HepG2 (cell line): Measurements from ENCODE around the gene TMEM271. TPM values are rescaled to one million over a fixed set of nuclear protein-coding genes. Genes with fewer than 3 reads are reported as not detected.

Source experiments
- ATAC-seq: fragments of 200-7000 bp; cut with Tn5 transposase; 3 replicates; pipeline ENCODE4 v1.9.1; 2020; ENCODE audit warnings: mild to moderate bottlenecking, moderate library complexity
- BruUV-seq: library from RNA; stranded (reverse); fragments of 400-500 nt; replicated peaks from 2 replicates; lab custom pipeline; 2021; lab: Mats Ljungman, UMichigan
- CTCF ChIA-PET: fragments of 300-600 bp; formaldehyde crosslinking; extraction: SDS; loops from one replicate; lab custom pipeline; 2021; ENCODE audit warnings: low total read pairs, inconsistent platforms, low intra/inter-chr PET ratio; lab: Yijun Ruan, JAX
- POLR2A ChIA-PET: fragments of 350-600 bp; sonication (Branson Sonifier 250); formaldehyde crosslinking; loops from one replicate; lab custom pipeline; 2020; ENCODE audit warnings: antibody characterized with exemption, inconsistent platforms; lab: Yijun Ruan, JAX
- DNase-seq: peaks from one replicate; pipeline ENCODE4 v3.0.0-alpha.2; 2015; ENCODE audit warnings: low spot score
- FAIRE-seq: peaks from 3 replicates; lab custom pipeline; 2011; peaks lifted over from hg19 to GRCh38; lab: Jason Lieb, UNC
- H2AFZ ChIP-seq: one replicate; pipeline ENCODE4 v1.6.1; 2011; ENCODE audit warnings: low read length, inconsistent platforms
- H3K27ac ChIP-seq: fragments of 300-600 bp; 3 replicates; pipeline ENCODE4 v1.8.0; 2011; ENCODE audit warnings: mixed run types, mild to moderate bottlenecking, mixed read lengths, low read length, inconsistent platforms; ENCODE audit not compliant: insufficient read depth; ENCODE audit errors: extremely low read length
- H3K27me3 ChIP-seq, 2 experiments: fragments of 200-600 bp in 1 of 2; 2 replicates in 1 of 2; 3 replicates in 1 of 2; pipeline versions ENCODE4 v1.6.0 to v1.8.0; 2011; ENCODE audit warnings: low read length in 2 of 2, mild to moderate bottlenecking in 2 of 2, moderate library complexity in 2 of 2, inconsistent platforms in 1 of 2; ENCODE audit not compliant: insufficient read depth in 2 of 2, control insufficient read depth in 1 of 2
- H3K36me3 ChIP-seq, 2 experiments: fragments of 200-600 bp in 1 of 2; replicated peaks in 1 of 2; 2 replicates in 1 of 2; 3 replicates in 1 of 2; pipeline versions ENCODE4 v1.5.1 to v1.8.0; 2011; ENCODE audit warnings: low read length in 2 of 2, inconsistent platforms in 1 of 2; ENCODE audit not compliant: insufficient read depth in 2 of 2, control insufficient read depth in 1 of 2
- H3K4me1 ChIP-seq: 2 replicates; pipeline ENCODE4 v1.5.1; 2012; ENCODE audit warnings: low read length, inconsistent platforms; ENCODE audit not compliant: insufficient read depth
- H3K4me2 ChIP-seq: 2 replicates; pipeline ENCODE4 v1.6.0; 2011; ENCODE audit warnings: low read depth, low read length, inconsistent platforms
- H3K4me3 ChIP-seq, 3 experiments: fragments of 200-600 bp in 1 of 3; sonication (generic), shearing (Covaris generic) in 1 of 3; replicated peaks in 1 of 3; 2 replicates each; pipeline ENCODE4 v1.5.1; 2011 to 2016; ENCODE audit warnings: low read length in 3 of 3, inconsistent platforms in 2 of 3, low read depth in 2 of 3, mild to moderate bottlenecking in 2 of 3, control low read depth in 1 of 3, mixed read lengths in 1 of 3; ENCODE audit not compliant: insufficient read depth in 1 of 3
- H3K79me2 ChIP-seq: one replicate; pipeline ENCODE4 v1.6.1; 2011; ENCODE audit warnings: low read length, inconsistent platforms; ENCODE audit not compliant: insufficient read depth
- H3K9ac ChIP-seq: 2 replicates; pipeline ENCODE4 v1.6.0; 2011; ENCODE audit warnings: mild to moderate bottlenecking, low read depth, low read length, inconsistent platforms; ENCODE audit not compliant: insufficient read depth
- H3K9me3 ChIP-seq: 2 replicates; pipeline ENCODE4 v1.5.1; 2012; ENCODE audit warnings: mild to moderate bottlenecking, low read length
- H4K20me1 ChIP-seq: 2 replicates; pipeline ENCODE4 v1.6.0; 2011; ENCODE audit warnings: inconsistent platforms, mild to moderate bottlenecking, low read length, moderate library complexity; ENCODE audit not compliant: insufficient read depth
- KDM1A ChIP-seq: IDR thresholded peaks from 2 replicates; pipeline ENCODE4 v1.6.1; 2016; ENCODE audit warnings: missing compliant biosample characterization
- NR2F1 ChIP-seq, 2 experiments: fragments of 450-650 bp in 1 of 2; formaldehyde crosslinking in 1 of 2; IDR thresholded peaks; 2 replicates each; pipeline versions ENCODE4 v1.5.0 to v1.6.1; 2016 to 2020; ENCODE audit warnings: mild to moderate bottlenecking in 1 of 2, missing compliant biosample characterization in 1 of 2, missing genetic modification reagents in 1 of 2, moderate library complexity in 1 of 2
- PITX1 ChIP-seq: sonication (generic); formaldehyde crosslinking; IDR thresholded peaks from 2 replicates; pipeline ENCODE4 v1.5.1; 2020; ENCODE audit warnings: mild to moderate bottlenecking, missing genetic modification reagents
- RBM39 ChIP-seq: fragments of 200-400 bp; formaldehyde crosslinking; IDR thresholded peaks from one replicate; pipeline ENCODE4 v1.6.1; 2018; ENCODE audit warnings: antibody characterized with exemption, mild to moderate bottlenecking, low read depth, low read length; ENCODE audit not compliant: poor library complexity, severe bottlenecking
- ZNF546 ChIP-seq: sonication (generic); formaldehyde crosslinking; conservative IDR thresholded peaks from 2 replicates; pipeline ENCODE4 v1.8.1; 2023; ENCODE audit warnings: mild to moderate bottlenecking, missing genetic modification reagents
- WGBS: methylation state at CpG from one replicate; pipeline ENCODE4 v1.1.6; 2017; ENCODE audit warnings: low lambda C conversion rate; 5-methylcytosine and 5-hydroxymethylcytosine counted together
- in situ Hi-C: cut with HindIII; loops from 2 replicates; pipeline ENCODE4 v1.10.0; 2017; ENCODE audit warnings: low pct_unique_long_range_greater_than_20kb; ENCODE audit not compliant: extremely low pct_ligation_motif_present
- intact Hi-C: fragments of 100-400 bp; cut with micrococcal nuclease; formaldehyde crosslinking; loops from one replicate; pipeline ENCODE4 v1.10.0; 2022; ENCODE audit not compliant: unreplicated experiment
- polyA plus RNA-seq, 8 experiments: library from polyadenylated mRNA; depleted of rRNA in 3 of 8; stranded (reverse) in 7 of 8; unstranded in 1 of 8; fragments of >200 nt; fragmentation: Illumina TruSeq in 4 of 8; extraction: Trizol in 4 of 8; gene quantifications; 2 replicates each; pipeline versions ENCODE4 v1.2.1 to v1.2.3, GENCODE V29; 2011 to 2016; ENCODE audit warnings: low read depth in 4 of 8, missing spikeins in 1 of 8, mixed read lengths in 1 of 8; ENCODE audit not compliant: insufficient read depth in 1 of 8
- total RNA-seq, 5 experiments: library from RNA; depleted of rRNA; stranded (reverse); fragments of >200 nt; fragmentation: Illumina TruSeq; extraction: Trizol; gene quantifications; 2 replicates each; pipeline ENCODE4 v1.2.3, GENCODE V29; 2016; ENCODE audit warnings: low read depth in 1 of 5
- TF ChIP-seq, protein P1 (sequence below): fragments of 450-650 bp; IDR thresholded peaks from 2 replicates; pipeline ENCODE4 v1.6.1; 2016
- TF ChIP-seq, protein P2 (sequence below): sonication (generic); formaldehyde crosslinking; IDR thresholded peaks from 2 replicates; pipeline ENCODE4 v1.4.0; 2020; ENCODE audit warnings: missing genetic modification reagents, borderline replicate concordance

Gene TMEM271
- total and polyA plus RNA-seq, 2 of the 13 experiments (the other 11 are each of a cell fraction or from before 2014, with no cell fraction given): not detected

DNA sequence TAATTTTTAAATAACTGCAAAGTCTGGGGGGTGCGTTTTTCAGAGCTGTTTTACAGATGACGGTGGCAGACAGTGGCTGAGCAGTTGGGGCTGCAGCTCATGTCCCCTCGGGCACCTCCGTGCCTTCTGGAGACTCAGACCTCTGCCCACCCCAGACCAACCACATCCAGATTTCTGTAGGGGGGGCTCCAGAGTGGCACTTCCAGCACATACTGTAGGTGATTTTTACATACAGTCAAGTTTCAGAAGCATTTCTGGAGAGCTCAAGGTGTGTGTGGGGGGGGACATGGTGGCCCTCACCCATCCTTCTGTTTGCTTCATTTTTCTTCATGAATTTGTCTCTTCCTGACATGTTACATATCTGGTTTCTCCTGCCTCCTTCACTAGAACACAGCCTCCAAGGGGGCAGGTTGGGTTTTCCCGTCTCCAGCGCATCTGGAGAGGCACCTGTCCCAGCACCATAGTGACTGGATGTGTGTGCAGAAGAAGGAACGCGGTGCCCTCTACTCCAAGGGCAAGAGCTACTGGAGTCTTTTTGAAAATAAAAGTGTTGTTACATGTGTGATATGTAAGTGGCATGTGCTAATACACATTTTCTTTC, 37.5 kb downstream of the TMEM271 start:
- CTCF ChIA-PET: no interaction called here
- Histone ChIP-seq H3K4me1 (no peaks in the 10 kb centered on the region), H3K27me3 (no peaks in the 10 kb centered on the region), H3K36me3 (peaks cover 2 to 24% of the 10 kb centered on the region in 2 experiments; a peak in 2 of 5 replicates), H2AFZ (no peak overlapping the region), H3K79me2 (no peaks in the 10 kb centered on the region), H4K20me1 (no peaks in the 10 kb centered on the region), H3K27ac (no peak overlapping the region), H3K9me3 (no peaks in the 10 kb centered on the region), H3K4me2 (no peak overlapping the region), H3K9ac (no peak overlapping the region), H3K4me3 (no peak overlapping the region)
- BruUV-seq: no TSS peak
- WGBS: 94% methylated on average over 8 of the region's 8 CpGs
- no peak for FAIRE-seq
- intact Hi-C loops (no loop called here), in situ Hi-C loops (no loop called here)
- no peak for DNase-seq
- TF ChIP-seq KDM1A (CRISPR knock-in tag) (no peak), NR2F1 (CRISPR knock-in tag; IDR thresholded peaks at IDR 0.05) (no peak)
- TF ChIP-seq, protein P1, sequence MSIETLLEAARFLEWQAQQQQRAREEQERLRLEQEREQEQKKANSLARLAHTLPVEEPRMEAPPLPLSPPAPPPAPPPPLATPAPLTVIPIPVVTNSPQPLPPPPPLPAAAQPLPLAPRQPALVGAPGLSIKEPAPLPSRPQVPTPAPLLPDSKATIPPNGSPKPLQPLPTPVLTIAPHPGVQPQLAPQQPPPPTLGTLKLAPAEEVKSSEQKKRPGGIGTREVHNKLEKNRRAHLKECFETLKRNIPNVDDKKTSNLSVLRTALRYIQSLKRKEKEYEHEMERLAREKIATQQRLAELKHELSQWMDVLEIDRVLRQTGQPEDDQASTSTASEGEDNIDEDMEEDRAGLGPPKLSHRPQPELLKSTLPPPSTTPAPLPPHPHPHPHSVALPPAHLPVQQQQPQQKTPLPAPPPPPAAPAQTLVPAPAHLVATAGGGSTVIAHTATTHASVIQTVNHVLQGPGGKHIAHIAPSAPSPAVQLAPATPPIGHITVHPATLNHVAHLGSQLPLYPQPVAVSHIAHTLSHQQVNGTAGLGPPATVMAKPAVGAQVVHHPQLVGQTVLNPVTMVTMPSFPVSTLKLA: peak; percentile 66
- POLR2A ChIA-PET: no interaction called here
- no peak for ATAC-seq

DNA sequence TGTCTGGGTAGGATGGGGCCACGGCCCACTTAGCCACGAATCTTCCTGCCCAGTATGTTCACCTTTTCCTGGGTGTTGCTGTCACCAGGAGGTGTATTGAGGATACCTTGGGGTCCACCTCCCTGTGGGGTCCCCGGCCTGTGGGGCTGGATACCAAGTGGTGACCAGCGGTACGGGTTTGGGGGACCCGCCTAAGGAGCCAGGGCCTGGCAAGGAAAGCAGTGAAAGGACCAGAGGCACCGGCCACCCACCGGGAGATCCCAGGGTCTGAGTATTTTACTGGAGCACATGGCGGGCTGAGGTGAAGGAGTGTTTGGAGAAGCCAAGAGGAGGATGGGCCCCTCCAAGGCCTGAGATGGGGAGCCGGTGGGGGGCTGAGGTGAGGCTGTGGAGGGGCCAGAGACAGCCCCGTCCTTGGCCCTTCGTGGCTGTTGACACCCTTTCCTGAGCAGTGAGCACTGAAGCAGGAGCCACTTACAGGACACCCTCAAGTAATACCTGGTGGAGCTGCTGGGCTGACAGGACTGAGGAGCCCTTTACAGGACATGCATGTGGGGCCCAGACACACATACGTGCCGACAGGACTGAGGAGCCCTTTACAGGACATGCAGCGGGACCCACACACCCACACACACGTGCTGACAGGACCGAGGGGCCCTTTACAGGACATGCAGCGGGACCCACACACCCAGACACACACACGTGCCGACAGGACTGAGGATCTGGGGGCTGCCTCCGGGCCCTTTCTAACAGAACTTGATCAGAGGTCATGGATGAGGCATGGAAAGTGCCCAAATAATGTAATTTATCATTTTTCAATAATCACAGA, 38.4 kb downstream of the TMEM271 start:
- DNase-seq: no peak
- CTCF ChIA-PET: no interaction called here
- TF ChIP-seq ZNF546 (CRISPR knock-in tag) (no peak), RBM39 (no peak), PITX1 (CRISPR knock-in tag) (no peak)
- TF ChIP-seq, protein P2, sequence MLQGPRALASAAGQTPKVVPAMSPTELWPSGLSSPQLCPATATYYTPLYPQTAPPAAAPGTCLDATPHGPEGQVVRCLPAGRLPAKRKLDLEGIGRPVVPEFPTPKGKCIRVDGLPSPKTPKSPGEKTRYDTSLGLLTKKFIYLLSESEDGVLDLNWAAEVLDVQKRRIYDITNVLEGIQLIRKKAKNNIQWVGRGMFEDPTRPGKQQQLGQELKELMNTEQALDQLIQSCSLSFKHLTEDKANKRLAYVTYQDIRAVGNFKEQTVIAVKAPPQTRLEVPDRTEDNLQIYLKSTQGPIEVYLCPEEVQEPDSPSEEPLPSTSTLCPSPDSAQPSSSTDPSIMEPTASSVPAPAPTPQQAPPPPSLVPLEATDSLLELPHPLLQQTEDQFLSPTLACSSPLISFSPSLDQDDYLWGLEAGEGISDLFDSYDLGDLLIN (CRISPR knock-in tag): no peak
- H3K4me2 ChIP-seq: no peak overlapping the region
- in situ Hi-C loops: no loop called here
- H4K20me1 ChIP-seq: no peaks in the 10 kb centered on the region
- no peaks in the 10 kb centered on the region for H3K4me1 ChIP-seq
- FAIRE-seq: no peak
- H3K9ac ChIP-seq: no peak overlapping the region
- POLR2A ChIA-PET: no interaction called here
- H3K36me3 ChIP-seq: peaks cover 9 to 24% of the 10 kb centered on the region in 2 experiments; a peak in 3 of 5 replicates
- no peak for ATAC-seq
- no peak overlapping the region for H3K27ac ChIP-seq
- no TSS peak for BruUV-seq
- no peak overlapping the region for H3K4me3 ChIP-seq
- H3K27me3 ChIP-seq: no peaks in the 10 kb centered on the region
- WGBS: 93% methylated on average over 14 of the region's 21 CpGs
- H3K9me3 ChIP-seq: no peaks in the 10 kb centered on the region
- intact Hi-C loops: no loop called here
- H3K79me2 ChIP-seq: no peaks in the 10 kb centered on the region
- H2AFZ ChIP-seq: no peak overlapping the region
